Epithelial cell of proximal tubule (primary cell): ENCODE results near the gene PRKAR1B. TPM values are rescaled to one million over a fixed set of nuclear protein-coding genes. Genes with fewer than 3 reads are reported as not detected.

Experiments
- DNase-seq: peaks from one replicate; pipeline ENCODE4 v3.0.0-alpha.2; 2011; ENCODE audit warnings: low read depth
- H3K4me3 ChIP-seq: 2 replicates; pipeline ENCODE4 v1.5.1; 2011; ENCODE audit warnings: low read depth, mild to moderate bottlenecking, low read length
- CTCF ChIP-seq: conservative IDR thresholded peaks from 2 replicates; pipeline ENCODE4 v1.5.1; 2012; ENCODE audit warnings: low read depth, mild to moderate bottlenecking, low read length
- total RNA-seq: library from RNA; depleted of rRNA; stranded (reverse); fragments of >200 nt; gene quantifications from 2 replicates; pipeline ENCODE4 v1.2.3, GENCODE V29; 2015

PRKAR1B gene
- total RNA-seq, 1 donor from 2014 or later = 12.2 TPM

GRCh38 chr7:577278-577665, 149.8 kb downstream of the PRKAR1B start:
- no peak for DNase-seq
- no peak for TF ChIP-seq CTCF
- H3K4me3 ChIP-seq = no peak overlapping the region

- TF ChIP-seq CTCF = no peak
- H3K4me3 ChIP-seq = no peak overlapping the region
- no peak for DNase-seq
Observed at GRCh38 chr7:576524-577277, 150.4 kb downstream of the PRKAR1B start.

GRCh38 chr7:575425-576366, 151.4 kb downstream of the PRKAR1B start:
- DNase-seq = no peak
- H3K4me3 ChIP-seq = no peak overlapping the region
- no peak for TF ChIP-seq CTCF

- TF ChIP-seq CTCF = no peak
- no peak overlapping the region for H3K4me3 ChIP-seq
- no peak for DNase-seq
Observed at GRCh38 chr7:574661-575395, 152.3 kb downstream of the PRKAR1B start.

GRCh38 chr7:573933-574381, 153.1 kb downstream of the PRKAR1B start:
- no peak overlapping the region for H3K4me3 ChIP-seq
- DNase-seq = no peak
- TF ChIP-seq CTCF = no peak

GRCh38 chr7:573269-573932, 153.7 kb downstream of the PRKAR1B start:
- TF ChIP-seq CTCF = no peak
- no peak for DNase-seq
- no peak overlapping the region for H3K4me3 ChIP-seq
